Stimulated activated CD8-positive, alpha-beta memory T cell treated with anti-CD3 and anti-CD28 coated beads, Interleukin-12 subunit alpha, Interleukin-12 subunit beta, amount 100 ng/mL, for 24 hours (primary cell): ENCODE data around the gene CHMP2A.

Experiments used
- DNase-seq: peaks from one replicate; pipeline ENCODE4 v3.0.0-alpha.2; 2020; ENCODE audit errors: extremely low read depth

Gene CHMP2A

GRCh38 chr19:58569943-58570670, 15.2 kb upstream of the CHMP2A start:
- DNase-seq, result no peak

DNA sequence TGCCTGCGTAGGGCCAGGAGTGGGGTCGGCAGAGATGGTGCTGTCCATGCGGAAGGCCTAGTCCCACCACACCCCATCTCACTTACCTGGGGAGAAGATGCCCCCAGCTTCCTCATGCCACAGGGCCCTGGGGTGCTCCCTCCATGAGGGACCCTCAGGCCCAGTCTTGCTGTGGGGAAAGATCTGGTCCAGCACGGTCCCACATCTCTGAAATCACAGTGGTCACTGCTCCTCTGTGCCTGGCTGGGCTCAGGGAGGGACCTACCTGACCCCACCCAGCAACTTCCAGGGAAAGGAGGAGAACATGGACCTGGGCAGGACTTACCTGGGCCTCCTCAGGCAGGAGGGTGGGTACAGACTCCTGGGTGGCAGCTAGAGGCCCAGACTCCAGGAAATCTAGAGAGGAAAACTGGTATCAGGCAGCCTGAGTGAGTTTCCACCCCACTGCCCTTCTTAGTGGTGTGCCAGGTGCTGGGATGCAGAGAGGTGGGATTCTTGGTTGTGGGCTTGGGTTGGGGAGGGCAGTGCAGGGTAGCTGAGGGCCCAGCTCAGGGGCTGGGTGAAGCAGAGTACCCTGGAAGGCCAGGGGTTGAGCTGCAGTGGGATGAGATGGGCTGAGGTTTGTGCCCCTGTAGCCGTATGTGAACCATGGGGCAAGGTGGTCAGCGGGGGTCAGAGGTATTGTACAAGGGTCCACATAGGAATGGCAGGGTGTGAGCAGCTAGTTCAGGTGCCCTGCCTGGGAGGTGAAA, 14.5 kb upstream of the CHMP2A start:
- DNase-seq, result no peak

DNA sequence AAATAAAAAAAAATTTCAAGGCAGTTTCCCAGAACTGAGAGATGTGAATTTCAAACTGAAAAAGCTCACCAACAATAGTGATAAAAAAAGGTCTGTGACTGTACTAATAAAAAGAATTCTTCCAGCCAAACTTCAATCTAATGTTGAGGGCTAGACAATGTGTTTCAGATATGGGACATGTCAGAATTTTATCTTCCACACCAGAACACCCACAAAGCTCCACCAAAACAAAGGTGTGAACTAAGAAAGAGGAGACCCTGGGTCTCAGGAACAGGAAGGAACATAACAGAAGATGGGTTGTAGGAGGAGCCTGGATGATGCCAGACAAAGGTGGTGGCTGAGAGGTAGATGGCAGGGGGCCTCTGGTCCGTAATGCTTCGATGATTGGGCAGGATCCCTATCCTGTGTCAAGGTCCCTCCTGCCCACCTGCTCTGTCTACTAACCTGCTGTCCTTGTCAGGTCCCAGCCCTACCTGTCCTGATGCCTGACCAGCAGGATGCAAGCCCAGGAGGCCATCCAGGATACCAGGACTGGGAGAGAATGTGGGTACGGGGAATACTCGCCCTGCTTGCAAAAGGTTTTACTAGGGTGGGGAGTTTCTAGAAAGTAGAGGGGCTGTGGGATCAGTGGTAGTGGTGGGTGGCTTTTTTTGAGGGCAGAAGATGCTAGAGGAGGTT, 13.7 kb upstream of the CHMP2A start:
- DNase-seq, result no peak

GRCh38 chr19:58566989-58567388, 12.1 kb upstream of the CHMP2A start:
- DNase-seq, result no peak

GRCh38 chr19:58563823-58564222, 8.9 kb upstream of the CHMP2A start:
- DNase-seq, result no peak

- no peak for DNase-seq
These were observed 8.2 kb upstream of the CHMP2A start for GRCh38 chr19:58563034-58563573.

DNA sequence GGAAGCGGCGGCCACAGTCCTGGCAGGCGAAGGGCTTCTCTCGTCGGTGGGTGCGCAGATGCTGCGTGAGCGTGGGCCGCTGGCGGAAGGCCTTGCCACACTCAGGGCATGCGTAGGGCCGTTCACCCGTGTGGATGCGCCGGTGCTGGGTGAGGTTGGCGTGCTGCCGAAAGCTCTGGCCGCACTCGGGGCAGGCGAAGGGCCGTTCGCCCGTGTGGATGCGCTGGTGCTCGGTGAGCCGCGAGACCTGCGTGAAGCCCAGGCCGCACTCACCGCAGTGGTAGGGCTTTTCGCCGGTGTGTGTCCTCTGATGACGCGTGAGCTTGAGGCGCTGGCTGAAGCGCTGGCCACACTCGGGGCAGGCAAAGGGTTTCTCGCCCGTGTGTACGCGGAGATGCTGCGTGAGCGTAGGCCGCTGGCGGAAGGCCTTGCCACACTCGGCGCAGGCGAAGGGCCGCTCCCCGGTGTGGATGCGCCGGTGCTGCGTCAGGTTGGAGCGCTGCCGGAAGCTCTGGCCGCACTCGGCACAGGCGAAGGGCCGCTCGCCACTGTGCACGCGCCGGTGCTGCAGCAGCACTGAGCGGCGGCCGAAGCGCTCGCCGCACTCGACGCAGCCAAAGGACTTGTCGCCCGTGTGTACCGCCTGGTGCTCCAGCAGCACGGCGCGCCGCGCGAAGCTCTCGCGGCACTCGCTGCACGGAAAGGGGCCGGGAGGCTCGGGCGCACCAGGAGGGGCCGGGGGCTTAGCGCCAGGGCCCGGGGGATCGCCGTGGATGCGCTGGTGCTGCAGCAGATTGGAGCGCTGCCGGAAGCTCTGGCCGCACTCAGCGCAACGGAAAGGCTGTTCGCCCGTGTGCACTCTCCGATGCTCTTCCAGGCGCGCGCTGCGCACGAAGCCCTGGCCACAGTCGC, 7.5 kb upstream of the CHMP2A start:
- DNase-seq, result no peak

- DNase-seq, result no peak
These were observed 6.6 kb upstream of the CHMP2A start for GRCh38 chr19:58561373-58562121.

GRCh38 chr19:58560921-58561320, 6.0 kb upstream of the CHMP2A start:
- no peak for DNase-seq

DNA sequence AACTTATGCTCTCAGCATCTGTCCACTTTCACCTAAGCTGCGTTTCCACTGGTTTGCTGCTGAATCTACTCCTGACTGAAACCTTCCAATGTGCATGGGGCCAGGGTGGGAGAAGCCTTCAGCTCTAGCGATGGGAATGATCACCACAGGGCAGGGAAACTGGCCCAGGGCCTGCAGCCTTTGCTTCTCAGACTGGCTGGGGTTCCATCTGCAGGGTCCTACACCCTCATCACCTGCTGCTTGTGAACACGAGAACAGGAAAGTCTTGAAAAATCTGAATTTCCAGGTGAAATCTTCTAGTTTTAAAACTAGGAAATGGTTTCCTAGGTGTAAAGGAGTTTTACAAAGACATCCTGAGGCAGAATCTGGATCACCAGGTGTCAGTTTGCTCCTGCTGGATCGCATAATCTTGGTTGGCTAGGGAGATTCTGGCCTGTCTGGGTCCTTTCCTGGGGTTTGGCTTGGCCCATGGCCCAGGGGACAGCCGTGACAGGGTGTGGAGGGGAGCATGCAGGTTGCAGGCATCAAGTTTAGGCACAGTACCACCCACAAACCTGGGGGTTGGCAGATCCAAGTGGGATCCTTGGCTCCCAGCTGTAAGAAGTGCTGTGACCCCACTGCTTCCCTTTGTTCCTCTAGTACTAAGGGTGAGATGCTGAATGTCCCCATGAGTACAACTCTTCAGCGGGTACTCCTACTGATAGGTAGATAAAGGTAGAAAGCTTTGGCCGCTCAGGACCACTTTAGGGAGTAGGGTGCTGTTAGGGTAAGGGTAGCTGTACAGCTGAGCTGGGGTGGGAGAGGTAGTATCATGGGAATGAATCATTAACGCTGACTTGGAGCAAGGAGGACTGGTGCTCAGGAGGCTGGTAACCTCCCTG, 5.3 kb upstream of the CHMP2A start:
- no peak for DNase-seq

- peak; percentile 62 for DNase-seq
These were observed 4.5 kb upstream of the CHMP2A start for GRCh38 chr19:58559275-58560006.

- peak; percentile 97 for DNase-seq
These were observed 3.8 kb upstream of the CHMP2A start for GRCh38 chr19:58558623-58559274.

GRCh38 chr19:58558066-58558622, 3.2 kb upstream of the CHMP2A start, which contains the start of gene UBE2M:
Gene UBE2M, minus strand, starts transcription at chr19:58558611. Its CDS starts 230 bp downstream, at chr19:58558381.
- no peak for DNase-seq

DNA sequence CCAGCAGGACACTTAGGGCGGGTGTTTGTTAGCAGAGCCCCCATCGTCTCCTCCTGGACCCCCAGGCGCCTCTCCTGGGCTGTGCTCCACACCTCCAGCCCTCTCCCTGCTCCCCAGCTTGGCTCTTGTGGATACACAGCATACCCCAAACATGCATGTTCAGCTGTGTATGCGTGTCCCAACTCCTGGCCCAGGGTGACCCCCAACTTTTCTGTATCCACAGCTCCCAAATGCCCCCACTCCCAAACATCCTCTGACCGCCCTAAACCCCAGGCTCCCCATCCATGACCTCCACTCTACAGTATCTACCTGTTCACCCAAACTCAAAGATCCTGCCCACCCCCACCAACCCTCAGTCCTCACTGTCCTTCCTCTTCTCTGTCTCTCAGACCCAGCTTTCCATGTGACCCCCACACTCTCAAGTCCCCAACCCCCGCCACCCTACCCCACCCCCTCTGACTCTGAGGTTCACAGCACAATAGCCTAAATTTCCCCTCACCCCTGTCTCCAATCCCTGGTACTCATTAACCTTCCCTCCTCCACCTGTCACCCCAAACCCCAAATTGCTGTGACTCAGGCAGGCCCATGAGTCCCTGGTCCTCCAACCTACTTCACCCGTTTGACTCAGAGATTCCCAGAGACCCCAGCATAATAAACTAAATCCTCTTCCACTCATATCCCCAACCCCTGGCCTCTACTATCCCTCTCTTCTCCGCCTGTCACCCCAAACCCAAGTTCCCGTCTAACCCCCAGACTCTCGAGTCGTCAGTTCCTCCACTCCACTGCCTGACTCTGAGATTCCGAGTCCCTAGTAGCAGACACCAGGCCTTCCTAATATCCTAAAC, 2.5 kb upstream of the CHMP2A start:
- DNase-seq, result no peak

- DNase-seq, result no peak
These were observed 1.8 kb upstream of the CHMP2A start for GRCh38 chr19:58556622-58557220.

DNA sequence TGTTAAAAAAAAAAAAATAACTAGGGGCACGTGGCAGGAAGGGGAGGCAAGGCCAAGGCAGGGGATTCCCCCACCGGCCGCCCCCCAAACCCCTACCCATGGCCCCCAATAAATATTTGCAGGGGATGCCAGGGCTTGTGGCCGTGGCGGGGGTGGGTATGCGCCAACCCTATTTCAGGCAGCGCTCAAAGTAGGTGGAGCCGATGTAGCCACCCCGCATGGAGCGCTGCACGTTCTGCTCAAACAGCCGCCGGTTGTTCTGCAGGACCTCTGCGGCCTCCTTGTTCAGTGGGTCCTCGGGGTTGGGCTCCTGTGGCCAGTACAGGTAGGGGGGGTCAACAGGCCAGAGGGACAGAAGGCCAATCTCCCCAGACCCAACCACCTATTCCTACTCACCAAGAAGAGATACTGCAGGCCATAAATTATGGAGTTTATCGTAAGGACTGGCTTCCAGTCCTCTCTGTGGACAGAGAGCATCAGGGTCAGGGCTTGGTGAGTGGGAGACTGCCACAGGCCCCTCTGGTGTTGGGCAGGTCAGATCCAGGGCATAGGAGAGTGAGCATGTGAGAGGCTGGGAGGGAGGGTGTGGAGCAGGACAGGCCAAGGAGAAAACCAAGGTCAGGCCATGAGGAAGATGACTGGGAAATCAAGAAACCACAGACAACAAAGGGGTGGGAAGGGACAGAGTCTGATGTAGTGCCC, 1.2 kb upstream of the CHMP2A start:
- no peak for DNase-seq
